ENCODE results near the gene CCDC124.

CCDC124 gene

DNA sequence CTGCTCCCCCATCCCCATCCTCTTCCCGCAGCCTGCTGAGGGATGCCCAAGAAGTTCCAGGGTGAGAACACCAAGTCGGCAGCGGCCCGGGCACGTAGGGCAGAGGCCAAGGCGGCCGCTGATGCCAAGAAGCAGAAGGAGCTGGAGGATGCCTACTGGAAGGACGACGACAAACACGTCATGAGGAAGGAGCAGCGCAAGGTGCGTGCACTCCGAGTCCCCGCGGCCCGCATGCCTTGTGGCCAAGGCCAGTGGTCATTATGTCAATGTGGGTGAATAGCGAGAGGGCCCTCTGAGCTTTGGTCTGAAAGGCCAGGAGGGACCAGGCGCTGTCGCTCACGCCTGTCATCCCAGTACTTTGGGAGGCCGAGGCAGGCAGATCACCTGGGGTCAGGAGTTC is 3.6 kb downstream of the CCDC124 start:
- DNase-seq (ENCODE audit: low read depth): no peak

DNA sequence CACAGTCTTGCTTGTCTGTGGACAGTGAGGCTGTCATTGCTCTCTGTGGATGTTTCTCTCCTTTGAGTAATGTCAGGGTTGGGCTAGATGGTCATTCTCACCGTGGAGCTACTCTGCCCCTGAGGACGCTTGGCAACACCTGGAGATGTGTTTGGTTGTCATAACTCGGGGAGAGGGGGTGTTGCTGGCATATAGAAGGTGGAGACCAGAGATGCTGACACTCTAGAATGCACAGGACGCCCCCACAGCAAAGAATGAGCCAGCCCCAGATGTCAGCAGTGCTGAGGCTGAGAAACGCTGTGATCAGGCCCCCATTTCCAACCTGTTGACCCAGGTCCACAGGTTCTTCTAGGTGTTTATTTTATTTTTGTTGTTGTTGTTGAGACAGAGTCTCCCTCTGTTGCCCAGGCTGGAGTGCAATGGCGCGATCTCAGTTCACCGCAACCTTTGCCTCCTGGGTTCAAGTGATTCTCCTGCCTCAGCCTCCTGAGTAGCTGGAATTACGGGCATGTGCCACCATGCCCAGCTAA is 4.6 kb downstream of the CCDC124 start:
- DNase-seq (ENCODE audit: low read depth): no peak

DNA sequence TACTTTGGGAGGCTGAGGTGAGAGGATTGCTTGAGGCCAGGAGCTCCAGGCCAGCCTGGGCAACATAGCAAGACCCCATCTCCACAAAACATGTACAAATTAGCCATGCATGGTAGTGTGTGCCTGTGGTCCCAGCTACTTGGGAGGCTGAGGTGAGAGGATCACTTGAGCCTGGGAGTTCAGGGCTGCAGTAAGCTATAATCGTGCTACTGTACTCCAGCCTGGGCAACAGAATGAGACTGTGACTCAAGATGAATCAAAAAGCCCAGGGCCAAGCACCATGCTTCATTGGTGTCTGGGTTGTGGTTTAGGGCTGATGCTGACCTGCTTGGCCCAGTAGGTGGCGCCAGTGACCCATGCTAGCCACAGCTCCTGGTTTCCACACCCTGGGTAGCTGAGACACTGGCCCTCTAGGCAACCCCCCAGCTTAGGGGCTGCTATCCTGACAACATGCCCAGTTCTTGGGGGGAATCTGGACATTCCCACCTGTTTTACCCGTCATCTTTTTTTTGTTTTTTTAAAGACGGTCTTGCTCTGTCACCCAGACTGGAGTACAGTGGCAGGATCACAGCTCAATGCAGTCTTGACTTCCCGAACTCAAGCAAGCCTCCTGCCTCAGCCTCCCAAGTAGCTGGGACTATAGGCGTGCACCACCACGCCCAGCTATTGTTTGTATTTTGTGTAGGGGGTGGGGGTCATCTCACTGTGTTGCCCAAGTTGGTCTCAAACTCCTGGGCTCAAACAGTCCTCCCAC is 5.5 kb downstream of the CCDC124 start:
- peak; percentile 66 for DNase-seq (ENCODE audit: low read depth)

DNA sequence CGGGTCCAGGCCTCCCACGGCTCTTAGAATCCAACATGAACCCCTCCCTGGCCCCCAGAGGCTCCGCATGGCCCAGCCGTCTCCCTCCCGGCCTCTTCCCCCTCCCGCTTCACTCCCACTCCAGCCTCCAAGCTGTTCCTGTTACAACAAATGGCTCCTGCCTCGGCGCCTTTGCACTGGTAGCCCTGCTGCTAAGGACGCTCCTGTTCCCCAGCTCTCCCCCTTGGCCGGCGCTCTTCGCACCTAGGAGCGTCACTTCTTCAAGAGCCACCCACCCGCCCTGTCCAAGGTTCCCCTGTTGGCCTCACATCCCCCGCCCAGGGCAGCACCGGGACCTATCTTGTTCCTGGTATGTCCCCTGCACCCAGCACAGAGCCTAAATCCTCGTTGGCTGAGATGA is 9.4 kb downstream of the CCDC124 start:
- no peak for DNase-seq (ENCODE audit: low read depth)

DNA sequence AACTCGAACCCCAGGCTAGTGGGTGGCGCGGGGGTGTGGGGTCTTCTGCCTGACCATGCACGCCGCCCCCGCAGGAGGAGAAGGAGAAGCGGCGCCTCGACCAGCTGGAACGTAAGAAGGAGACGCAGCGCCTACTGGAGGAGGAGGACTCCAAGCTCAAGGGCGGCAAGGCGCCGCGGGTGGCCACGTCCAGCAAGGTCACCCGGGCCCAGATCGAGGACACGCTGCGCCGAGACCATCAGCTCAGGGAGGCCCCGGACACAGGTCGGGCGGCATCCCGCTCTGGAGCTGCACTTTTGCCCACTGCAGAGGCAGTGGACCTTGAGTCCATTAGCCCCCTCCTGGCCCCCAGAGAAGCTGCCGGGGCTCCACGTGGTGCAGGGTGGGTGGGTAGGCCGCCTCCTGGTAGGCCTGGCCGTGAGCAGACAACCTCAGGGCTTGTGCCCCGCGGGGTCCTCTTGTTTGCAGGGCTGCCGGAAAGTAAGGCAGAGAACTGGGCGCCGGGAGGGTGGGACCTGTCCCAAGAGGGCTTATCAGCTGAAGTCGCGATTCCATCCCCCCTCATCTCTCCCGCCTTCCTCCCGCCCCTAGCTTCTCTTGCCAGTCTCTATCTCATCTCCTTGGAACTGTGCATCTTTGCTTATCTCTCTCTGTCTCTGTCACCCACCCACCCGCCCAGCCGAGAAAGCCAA is 9.9 kb downstream of the CCDC124 start:
- DNase-seq (ENCODE audit: low read depth): no peak

DNA sequence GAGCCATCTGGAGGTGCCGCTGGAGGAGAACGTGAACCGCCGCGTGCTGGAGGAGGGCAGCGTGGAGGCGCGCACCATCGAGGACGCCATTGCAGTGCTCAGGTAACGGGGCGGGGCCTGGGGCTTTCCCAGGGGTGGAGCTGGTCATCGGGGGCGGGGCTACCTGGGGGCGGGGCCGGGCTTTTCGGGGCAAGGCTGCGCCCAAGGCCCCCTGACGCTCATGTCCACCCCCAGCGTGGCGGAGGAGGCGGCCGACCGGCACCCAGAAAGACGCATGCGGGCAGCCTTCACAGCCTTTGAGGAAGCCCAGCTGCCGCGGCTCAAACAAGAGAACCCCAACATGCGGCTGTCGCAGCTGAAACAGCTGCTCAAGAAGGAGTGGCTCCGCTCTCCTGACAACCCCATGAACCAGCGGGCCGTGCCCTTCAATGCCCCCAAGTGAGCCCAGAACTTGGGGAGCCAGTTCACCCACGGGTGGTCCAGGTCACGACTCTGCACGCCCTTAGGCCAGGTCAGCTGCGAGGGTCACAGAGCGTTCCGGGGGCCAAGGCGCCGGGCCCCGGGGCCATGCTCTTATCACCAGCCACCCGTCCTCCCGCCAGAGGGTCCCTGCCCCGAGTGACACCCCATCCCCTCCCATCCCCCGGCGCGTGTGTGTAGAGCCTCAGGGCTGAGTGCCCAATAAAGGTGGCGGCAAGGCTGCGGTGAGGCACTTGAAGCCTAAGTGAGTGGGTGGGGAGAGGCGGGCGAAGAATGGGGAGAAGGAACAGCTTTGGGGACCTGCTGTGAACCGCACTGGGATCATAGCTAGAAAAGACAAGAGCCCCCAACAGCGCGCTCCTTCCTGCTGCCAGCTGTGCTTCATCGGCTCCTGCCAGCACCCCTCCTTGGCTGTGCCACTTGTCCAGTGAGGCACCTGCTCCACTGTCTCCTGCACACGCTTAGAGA is 10.7 kb downstream of the CCDC124 start:
- DNase-seq (ENCODE audit: low read depth): no peak

DNA sequence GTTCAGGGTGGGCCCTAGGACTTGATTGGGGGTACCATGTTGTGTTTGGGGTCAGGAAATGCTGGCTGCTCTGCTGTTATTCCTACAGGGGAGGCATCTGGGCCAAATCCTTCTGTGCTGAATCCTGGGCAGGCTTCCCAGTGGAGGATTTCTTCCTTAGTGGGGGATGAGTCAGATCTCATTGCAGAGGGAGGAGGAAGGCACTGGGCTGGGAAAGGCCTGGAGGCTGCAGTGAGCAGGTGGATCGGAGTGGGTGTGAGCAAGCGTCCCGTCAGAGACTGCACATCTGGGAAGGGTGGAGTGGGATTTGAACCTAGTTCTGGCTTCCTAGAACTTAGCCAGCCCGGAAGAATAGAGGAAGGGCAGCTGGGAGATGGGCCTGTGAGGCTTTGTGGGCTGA is 11.5 kb downstream of the CCDC124 start:
- peak; percentile 56 for DNase-seq (ENCODE audit: low read depth)

DNA sequence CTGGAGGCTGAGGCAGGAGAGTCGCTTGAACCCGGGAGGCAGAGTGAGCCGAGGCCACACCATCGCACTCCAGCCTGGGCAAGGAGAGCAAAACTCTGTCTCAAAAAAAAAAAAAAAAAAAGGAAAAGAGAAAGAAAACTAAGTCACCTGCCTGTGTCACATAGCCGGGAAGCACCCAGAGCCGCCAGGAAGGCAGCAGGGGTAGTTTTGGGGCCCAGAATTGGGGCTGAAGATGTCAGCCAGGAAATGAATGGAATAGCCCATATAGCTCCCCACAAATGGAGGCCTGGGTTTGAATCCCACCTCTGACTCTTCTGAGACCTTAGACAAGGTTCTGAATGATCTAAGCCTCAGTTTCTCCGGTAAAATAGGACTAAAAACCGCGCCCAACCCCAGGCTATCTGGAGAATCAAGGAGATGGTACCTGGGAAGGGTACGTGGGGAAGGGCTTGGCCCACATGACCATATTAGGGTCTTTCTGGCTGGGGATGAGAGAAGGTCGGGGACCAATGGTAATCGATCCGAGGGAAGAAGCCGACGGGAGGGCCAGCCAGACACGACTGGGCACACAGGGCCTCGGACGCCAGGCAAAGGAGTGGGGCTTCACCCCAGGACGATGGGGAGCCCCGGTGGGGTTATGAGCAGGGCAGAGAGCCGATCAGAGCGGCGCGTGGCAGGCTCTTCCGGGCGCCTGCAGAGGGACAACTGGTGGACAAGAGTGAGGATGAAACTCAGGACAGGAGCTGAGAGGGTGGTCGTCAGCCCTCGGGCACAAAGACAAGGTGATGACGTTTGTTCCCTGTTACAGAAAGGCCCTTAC is 14.4 kb downstream of the CCDC124 start:
- DNase-seq (ENCODE audit: low read depth): no peak

DNA sequence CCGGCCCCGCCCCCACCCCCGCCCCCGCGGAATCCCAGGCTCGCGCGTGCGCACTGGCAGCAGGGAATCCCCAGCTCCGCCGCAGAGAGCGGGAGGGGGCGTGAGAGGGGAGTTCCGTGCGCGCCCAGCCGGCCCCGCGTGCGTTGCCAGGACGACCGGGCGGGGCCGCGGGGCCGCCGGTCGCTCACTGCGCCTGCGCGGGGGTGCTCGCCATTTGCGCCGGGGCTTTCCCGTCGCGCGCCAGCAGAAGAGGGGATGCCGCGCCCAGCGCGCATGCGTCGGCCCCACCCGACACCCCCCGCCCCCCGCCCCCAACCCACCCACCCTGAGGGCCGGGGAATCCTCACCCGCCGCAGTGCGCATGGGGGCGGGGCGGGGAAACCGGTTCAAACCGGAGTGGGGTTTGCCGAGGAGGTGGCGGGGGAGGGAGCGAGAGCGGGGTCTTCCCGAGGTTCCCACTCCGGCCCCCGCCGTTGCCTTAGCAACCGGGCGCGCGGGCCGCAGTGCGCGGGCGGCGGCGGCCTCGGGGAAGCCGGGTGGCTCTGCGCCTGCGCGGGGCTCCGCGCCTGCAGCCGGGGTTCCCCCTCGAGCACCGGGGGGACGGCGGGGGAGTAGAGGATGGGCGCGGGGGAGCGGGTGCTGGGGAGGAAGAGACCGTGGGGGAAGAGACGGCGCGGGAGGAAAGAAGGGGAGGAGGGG is 15.1 kb downstream of the CCDC124 start:
- peak; percentile 38 for DNase-seq (ENCODE audit: low read depth)

DNA sequence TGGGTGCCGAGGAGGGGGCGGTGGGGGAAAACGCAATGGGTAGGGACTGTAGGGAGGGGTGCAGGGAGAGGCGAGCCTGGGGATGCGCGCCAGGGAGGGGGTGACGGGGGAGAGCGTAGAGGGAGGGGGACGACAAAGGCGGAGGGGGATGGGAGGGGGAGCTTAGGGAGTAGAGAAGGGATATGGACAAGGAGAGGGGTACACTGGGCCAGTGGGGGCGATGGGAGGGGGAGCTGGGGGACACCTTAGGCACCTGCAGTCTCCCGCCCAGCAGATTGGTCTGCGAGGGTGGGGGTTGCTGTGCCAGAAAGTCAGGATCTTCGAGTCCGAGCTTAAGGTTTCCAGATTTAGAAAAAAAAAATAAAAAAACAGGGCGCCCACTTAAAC is 15.7 kb downstream of the CCDC124 start:
- no peak for DNase-seq (ENCODE audit: low read depth)

DNA sequence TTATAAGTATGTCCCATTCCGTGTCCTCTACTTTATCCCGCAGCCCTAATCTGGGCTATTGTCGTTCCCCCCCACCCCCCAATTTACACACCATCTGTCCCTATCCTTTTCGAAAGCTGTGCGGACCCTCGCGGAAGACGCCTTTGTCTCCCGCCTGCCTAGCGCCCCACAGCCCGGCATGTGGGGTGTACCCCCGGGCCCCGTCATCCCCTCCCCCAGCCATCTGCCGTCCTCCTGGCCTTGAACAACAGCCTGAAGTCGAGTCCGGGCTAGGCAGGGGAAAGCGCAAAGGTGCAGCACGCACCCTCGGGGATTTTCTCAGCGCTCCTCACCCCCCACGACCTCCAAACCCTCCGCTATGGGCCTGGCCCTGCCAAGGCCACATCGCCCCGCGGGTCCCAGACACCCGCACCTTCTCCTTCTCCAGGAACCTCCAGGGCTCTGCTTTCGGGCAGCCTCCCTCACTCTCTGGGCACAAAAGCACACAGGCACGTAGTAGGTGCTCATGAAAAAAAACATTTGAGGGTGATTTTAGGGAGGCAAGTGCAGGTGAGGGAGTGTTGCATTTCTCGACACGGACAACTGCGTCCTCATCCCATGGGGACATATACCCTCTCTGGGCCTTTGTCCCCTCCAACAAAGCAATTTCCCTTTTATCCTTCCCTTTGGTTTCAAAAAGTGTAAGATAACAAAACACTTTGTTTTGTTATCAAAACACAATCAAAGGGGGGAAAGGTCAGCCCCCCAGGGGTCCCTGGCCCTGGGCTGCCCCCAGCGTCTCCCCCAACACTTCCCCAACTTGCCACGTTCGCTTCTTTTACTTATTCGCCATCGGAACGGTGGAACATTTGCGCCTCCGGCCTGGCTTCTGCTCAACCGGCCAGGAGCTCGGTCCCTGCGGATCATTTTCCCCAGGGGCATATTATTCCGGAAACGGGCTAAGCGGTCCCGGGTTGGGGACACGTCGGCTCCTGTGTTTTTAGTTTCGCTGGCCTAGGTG is 16.4 kb downstream of the CCDC124 start:
- DNase-seq (ENCODE audit: low read depth): no peak

DNA sequence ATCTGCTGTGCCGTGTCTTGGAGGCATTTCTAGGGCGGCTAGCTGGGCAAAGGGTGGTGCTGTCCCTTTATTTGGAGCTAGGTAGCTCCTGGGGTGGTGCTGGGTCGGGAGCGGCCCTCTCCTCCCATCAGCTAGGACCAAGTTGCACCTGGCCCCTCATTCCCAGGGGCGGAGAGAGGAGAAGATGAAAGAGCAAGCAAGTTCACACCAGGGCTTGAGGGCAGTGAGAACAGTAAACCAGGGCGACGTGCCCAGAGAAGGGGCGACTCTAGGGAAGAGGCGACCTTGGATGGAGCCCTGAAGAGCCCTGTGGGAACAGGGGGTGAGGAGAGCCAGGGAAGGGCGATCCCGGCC is 17.1 kb downstream of the CCDC124 start:
- no peak for DNase-seq (ENCODE audit: low read depth)

DNA sequence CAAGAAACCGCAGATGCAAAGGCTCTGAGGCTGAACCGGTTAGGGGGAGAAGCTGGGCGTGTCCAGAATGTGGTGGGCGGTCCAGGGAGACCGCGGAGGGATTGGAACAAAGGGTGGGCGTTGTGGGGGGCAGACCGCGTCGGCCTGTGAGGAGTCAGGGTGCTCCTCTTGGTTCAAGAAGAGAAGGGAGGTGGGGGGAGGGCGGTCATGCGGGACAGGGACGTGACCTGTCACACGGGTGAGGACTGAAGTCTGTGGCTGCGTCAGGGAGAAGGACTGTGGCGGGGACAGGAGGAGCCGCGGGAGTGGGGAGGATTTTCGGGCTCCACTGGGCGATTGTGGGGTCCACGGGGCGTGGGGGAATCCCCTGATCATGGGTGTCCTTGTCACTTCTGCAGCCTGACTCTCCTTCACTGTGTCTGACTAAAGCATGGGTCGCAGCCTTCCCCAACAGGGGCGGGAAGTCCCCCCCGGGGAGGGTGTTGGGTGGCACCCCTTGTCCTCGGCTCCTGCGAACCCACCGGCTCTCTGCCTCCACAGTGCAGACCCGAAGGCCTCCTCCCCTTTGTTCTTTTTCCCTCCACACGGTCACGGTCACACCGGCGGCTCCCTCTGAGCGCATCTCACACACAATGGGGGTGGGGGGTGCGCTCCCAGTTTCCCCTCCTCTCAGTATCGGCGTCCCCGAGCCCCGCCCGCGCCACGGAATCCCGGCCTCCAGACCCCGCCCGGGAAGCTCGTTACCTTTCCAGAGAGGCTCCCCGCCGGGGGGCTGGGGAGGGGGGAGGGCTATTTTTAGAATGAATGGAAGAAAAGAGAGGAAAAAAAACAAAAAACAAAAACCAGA is 17.7 kb downstream of the CCDC124 start:
- no peak for DNase-seq (ENCODE audit: low read depth)

DNA sequence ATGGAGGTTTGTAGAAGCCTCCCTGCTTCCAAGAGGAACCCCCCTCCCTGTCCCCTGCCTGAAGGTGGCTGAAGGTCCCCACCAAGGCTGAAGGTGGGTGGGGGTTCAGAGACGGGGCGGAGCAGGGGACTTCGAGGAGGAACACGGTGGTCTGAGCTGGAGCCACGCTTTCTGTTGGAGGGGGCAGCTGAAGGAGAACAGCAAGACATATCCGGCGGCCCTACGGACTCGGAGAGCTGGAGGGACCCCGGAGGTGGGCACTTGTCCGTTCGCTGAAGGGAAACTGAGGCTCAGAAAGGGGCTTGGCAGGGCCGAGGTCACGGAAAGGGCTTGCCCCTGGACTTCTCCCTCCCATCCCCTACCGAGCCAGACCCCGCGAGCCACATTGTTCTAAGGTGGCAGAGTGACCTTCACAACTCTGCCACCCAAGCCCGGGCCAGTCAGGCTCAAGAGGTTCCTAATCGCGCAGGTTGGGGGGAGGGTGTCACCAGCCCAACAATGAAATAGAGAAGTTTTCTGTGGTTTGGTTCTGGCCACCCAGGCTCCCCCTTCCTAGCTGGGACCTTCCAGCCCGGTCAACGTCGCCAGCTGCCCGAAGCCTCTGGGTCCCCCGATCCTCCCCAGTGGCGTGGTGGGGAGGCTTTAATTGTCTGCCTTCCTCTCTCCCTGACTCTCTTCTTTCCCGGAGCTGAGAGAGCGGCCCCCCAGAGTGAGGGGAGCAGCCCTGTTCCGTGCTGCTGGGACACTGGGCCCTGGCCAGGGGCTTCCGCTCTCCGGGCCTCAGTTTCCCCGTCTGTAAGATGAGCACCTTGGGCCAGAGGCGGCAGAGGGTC is 18.6 kb downstream of the CCDC124 start:
- no peak for DNase-seq (ENCODE audit: low read depth)

DNA sequence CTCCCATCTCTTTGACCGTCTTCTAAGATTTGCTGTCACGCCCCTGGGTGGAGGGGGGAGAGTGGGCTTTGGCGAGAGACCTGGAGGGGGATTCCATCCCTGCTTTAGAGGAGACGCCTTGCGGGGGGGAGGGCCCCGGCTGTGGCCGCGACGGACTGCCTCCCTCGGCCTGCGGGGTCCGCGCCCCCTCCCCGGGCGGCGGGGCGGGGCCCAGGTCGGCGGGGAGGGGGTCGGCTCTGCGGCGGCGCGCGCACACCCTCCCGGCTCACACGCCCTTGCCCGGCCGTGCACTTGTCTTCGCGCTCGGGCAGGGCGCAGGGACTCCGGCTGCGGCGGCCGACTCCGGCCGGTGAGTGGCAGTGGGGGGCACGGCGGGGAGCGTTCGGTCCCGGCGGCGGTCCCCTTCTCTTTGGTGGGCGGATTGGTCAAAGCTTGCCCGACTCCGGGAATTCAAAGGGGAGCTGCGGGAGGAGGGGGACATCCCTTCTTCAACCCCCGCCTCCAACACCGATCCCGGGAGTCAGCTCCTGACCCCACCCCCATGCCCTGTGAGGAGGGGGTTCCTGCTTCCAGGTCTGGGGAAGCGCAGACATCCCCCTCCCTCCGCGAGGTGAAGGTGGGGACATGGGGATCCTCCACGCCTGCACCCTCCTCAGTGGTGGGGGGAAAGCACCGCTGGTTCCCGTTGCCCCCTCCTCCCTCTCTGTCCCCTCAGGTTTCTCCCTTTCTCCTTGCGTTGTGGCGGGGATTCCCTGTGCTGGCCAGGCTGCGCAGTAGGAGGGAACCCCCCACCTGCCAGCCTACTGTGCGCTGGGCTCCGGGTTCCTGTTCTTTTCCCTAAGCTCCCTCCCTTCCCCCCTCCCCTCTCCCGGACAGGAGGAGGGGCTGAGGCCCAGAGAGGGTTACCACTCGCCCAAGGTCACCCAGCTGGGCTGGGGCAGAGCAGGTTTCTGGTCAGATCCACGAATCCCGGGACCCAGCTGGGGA is 19.5 kb downstream of the CCDC124 start:
- no peak for DNase-seq (ENCODE audit: low read depth)

DNA sequence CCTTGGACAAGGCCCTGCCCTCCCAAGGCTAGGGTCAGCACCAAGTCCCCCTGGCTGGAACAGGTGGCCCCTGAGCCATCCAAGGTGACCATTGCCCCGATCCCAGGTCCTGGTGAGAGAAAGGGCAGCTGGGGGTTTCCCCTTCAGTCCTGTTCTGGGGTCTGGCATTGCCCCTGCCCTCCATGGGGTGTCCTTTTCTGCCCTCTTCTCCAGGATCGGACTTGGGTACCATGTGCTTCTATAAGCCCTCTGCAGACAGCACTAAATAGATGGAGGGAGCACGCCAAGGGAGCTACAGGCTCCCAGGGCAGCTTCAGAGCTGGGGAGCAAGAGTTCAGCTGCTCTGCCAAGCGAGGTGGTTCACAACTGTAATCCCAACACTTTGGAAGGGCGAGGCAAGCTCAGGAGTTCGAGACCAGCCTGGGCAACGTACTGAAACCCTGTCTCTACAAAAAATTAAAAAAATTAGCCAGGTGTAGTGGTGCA is 20.5 kb downstream of the CCDC124 start:
- DNase-seq (ENCODE audit: low read depth): no peak

Measured in HS-5 (cell line).